HG02981 (cell line): ENCODE results near the gene IFI44L.

ENCODE experiments used
- ATAC-seq: cut with Tn5 transposase; IDR thresholded peaks from one replicate; pipeline ENCODE4 v1.9.1; 2021; ENCODE audit warnings: mild to moderate bottlenecking, moderate library complexity; ENCODE audit not compliant: unreplicated experiment

The IFI44L gene

DNA sequence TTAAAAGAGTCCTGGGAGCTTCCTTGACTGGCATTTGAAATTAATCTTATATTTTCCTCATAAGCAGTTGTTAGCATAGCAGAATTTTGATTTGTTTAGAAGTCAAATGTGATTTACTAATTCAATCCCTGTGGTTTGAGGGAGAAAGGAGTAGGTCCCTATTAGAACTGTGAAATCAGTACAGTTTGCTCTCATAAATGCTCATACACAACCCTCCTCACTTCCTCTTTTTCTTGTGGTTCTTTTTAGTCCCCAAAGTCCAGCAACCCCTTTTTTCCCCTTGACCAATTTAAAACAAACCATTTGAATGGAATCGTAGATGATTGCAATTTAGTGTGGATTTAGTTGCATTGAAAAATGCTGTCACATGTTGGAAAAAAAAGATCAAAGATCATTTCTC lies 20.2 kb downstream of the IFI44L start:
- no peak for ATAC-seq

DNA sequence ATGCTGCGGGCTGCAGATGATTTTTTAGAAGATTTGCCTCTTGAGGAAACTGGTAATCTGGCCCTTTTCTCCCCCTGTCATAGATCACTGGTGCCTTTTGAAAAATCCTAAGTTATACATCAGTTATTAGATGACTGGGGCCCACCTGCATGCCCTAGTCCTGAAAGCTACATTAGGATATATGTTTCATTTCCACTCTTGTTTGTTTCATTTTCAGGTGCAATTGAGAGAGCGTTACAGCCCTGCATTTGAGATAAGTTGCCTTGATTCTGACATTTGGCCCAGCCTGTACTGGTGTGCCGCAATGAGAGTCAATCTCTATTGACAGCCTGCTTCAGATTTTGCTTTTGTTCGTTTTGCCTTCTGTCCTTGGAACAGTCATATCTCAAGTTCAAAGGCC lies 21.3 kb downstream of the IFI44L start:
- no peak for ATAC-seq

DNA sequence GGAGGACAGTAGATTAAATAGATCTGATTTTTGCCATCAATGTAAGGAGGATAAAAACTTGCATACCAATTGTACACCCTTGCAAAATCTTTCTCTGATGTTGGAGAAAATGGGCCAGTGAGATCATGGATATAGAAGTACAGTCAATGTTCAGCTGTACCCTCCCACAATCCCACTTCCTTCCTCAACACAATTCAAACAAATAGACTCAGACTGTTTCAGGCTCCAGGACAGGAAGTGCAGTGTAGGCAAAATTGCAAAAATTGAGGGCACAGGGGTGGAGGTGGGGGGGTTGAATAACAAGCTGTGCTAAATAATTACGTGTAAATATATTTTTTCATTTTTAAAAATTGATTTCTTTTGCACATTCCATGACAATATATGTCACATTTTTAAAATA lies 25.5 kb downstream of the IFI44L start:
- no peak for ATAC-seq

DNA sequence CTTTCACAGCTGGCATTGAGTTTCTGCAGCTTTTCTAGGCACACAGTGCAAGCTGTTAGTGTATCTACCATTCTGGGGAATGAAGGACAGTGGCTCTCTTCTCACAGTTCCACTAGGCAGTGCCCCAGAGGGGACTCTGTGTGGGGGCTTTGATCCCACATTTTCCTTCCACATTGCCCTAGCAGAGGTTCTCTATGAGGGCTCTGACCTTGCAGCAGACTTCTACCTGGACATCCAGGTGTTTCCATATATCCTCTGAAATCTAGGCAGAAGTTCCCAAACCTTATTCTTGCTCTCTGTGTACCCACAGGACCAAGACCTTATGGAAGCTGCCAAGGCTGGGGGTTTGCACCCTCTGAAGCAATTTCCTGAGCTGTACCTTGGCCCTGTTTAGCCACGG lies 27.0 kb downstream of the IFI44L start:
- no peak for ATAC-seq

DNA sequence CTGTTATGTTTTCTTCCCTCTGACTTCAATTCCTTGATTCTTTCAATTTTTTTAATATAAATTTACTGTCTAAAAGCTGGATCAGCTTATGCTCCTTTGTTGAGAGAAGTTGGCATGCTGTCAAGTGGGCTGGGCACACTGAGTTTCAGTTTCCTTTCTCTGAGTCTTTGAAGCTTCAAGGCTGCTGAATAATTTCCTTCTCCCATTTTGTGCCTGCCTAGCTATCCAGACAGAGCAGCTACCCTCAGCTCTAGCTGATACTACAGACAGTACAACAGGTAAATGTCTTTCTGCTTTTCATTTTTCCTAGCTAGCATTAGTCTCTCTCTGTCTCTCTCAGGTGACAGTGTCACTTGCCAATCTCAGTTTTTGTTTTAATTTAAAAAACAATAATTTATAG lies 29.4 kb downstream of the IFI44L start, which contains the start of gene IFI44:
IFI44 (plus strand) TSS at position 204 of the 400 bp plus-strand sequence. CDS start 365 bp downstream, outside the sequence.
- ATAC-seq = peak; percentile 87

DNA sequence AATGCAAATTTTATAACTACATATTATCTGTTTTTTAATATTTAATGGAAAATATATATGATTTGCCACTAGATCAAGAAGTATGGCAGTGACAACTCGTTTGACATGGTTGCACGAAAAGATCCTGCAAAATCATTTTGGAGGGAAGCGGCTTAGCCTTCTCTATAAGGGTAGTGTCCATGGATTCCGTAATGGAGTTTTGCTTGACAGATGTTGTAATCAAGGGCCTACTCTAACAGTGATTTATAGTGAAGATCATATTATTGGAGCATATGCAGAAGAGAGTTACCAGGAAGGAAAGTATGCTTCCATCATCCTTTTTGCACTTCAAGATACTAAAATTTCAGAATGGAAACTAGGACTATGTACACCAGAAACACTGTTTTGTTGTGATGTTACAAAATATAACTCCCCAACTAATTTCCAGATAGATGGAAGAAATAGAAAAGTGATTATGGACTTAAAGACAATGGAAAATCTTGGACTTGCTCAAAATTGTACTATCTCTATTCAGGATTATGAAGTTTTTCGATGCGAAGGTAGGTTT lies 29.9 kb downstream of the IFI44L start:
- ATAC-seq = no peak

DNA sequence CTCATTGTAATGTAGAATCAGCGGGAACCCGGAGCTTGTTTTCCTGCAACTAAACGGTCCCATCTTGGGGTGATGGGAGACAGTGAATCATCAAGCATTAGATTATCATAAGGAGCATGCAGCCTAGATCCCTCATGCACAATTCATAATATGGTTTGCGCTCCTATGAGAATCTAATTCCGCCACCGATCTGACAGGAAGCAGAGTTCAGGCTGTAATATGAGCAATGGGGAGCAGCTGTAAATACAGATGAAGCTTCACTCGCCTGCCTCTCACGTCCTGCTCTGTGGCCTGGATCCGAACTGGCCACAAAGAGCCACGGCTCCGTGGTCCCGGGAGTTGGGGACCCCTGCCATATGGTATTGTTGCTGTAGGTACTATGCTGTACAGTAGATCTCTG lies 31.0 kb downstream of the IFI44L start:
- ATAC-seq = no peak

DNA sequence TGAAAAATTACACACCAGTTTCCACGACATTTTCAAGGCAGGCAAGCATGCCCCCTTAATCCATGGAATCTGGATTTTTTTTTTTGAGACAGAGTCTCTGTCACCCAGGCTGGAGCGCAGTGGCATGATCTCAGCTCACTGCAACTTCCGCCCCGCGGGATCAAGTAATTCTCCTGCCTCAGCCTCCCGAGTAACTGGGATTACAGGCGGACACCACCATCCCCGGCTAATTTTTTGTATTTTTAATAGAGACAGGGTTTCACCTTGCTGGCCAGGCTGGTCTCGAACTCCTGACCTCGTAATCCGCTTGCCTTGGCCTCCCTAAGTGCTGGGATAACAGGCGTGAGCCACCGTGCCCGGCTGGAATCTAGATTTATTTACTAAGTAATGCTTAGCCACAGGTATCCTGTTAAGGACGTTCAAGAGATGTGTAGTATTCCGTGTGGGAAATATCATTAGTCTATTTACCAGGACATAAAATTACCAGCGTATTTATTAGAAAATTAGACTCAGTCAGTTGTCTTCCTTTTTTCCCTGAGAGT lies 31.8 kb downstream of the IFI44L start:
- no peak for ATAC-seq

DNA sequence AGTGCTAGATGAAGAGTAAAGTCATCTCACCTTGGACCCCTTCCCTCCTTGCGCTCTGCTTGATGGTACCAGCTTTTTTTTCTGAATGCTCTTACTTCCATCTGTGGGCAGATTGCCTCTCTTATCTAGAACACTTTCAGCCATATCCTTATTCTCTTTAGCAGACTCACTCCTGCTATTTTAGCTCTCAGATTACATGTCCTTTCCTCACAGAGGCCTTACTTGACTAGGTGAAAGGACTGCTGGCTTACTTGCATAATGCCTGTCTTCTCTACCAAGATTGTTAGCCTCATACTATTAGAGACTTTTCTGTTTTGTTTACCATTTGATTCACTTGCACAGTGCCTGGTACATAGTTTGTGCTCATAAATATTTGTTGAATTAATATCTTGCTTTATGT lies 38.7 kb downstream of the IFI44L start:
- ATAC-seq = no peak

DNA sequence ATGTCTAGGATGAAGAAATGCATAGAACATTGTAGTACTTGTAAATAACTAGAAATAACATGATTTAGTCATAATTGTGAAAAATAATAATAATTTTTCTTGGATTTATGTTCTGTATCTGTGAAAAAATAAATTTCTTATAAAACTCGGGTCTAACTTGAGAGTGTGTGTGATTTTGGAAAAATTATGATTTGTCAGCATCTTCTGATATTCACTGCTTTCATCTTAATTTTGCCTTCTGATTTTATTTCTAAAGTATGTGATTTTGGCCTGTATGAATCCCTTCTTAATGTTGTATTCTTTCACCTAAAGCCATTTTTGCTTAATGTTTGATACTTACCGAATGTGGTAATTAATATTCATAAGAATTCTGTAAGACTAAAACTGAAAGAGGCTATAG lies 43.7 kb downstream of the IFI44L start:
- no peak for ATAC-seq

DNA sequence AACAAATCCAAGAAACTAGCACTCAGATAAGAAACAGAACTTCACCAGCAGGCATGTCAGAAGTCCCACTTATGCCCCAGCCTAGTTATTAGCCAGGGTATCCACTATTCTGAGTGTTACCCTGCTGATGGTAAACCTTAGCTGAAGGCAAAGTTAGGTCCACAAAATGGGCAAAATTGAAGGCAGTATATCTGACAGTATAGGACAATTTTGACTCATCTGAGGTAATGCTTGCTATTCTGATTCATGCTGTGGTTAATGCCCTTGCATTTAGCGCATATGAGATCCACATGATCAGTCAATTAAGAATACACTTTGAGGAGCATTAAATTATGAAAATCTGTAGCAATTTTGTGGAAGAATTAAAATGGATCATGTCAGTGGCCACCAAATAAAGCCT lies 44.5 kb downstream of the IFI44L start:
- ATAC-seq = peak; percentile 44

DNA sequence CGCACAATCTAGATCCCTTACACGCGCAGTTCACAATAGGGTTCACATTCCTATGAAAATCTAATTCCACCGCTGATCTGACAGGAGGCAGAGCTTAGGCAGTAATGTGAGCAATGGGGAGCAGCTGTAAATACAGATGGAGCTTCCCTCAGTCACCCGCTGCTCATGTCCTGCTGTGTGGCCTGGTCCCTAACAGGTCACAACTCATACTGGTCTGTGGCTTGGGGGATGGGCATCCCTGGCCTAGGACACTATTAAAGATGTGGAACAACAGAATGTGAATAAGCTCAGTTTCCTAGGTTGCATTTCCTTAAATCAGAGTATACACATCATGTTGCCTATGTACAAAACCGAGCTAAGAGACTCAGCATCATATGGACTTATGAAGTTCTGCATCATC lies 45.6 kb downstream of the IFI44L start:
- ATAC-seq = no peak

DNA sequence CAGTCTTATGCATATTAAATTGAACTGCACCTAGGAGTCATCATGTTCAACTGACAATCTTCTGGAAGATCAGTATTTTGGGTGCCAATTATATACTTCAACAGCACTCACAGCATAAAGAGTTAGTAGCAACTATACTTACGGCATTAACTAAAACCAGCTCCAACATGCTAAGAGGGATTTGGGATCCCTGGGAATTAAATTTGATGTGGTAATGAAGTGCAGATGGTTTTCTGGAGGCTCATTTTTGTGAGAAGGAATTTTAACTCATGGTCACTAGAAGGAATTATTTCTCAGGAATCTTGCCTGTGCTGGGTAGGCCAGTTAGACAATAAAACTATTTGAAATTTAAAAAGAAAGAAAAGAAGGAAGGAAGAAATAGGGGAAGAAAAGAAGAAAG lies 47.7 kb downstream of the IFI44L start:
- ATAC-seq = no peak

DNA sequence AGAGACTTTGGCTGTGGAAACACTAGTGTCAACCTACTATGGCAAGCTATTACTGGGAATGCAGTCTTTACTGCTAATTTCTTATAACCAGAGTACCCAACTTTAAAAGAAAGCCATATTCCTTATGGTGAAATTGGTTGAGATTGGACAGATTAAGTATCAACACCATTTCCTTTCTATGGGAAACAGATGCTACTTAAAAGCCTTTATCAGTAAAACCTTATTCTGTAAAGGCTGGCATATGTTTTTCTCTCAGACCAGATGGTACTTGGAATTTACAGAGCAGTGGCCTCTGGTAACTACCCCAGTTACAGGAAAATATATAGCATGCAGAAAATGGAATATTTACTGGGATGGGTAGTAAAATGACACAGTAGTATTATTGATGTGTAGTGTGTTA lies 48.2 kb downstream of the IFI44L start:
- ATAC-seq = no peak

DNA sequence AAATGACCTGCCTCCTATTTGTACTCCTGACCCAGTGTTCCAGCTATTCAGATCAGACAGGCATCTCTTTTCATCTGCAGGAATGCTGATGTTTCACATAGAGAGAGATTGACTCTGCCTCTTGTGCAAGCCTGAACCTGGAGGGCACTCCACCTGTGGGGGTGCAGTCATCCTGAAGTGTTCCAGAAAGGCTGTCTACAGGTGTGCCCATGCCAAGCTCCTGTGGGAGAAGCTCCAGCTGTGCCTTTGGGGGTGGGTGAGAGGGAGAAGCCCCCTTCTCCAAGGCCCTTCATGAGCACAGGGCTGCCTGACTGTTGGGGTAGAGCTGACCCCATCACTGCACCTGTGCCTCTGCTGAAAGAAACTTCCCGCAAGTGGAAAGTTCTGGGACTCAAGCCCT lies 52.2 kb downstream of the IFI44L start:
- ATAC-seq = no peak

DNA sequence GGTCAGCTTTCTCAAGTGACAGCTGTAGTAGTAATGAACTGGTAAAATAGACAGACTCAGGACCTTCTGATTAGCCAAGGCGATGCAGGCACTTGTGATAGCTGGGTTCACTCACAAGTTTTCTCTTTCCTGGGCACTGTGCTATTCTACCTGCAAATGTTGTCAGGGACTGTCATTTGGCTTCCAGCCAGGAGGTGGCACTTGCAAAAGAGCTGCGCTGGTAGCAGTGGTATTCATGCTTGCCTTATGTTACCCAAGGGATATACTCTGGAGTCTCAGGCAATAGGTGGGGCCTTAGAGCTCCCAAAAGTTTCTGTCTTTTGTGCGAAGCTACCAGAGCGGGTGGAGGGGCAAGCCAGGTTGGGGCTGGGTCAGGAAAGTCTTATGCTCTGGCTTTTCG lies 52.9 kb downstream of the IFI44L start:
- ATAC-seq = no peak

DNA sequence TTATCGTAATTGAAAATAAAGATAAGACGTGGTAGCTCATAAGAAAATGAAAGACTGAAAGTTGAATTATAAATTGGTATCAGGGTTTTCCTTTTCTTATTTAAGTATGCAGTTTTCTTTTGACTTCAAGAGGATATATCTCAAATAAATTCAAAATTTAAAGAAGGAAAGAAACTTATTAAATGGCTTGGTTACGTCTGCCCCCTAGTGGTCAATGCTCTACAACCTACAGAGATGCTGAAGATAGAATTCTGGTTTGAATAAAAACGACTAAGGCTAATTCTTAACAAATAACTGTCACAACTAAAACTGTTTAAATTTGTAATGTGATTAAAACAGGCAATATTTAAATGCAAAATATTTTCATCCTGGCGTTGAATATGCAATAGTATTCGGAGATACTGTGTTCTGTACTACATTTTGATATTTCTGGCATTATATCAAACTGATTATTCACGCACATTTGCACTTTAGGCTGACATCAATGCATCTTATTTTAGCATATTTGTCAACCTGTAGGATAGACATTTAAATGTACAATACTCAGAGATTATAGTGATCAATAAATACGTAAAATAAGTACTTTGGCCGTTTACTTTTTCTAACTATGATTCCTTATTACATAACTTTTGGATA lies 56.2 kb downstream of the IFI44L start:
- ATAC-seq = no peak

DNA sequence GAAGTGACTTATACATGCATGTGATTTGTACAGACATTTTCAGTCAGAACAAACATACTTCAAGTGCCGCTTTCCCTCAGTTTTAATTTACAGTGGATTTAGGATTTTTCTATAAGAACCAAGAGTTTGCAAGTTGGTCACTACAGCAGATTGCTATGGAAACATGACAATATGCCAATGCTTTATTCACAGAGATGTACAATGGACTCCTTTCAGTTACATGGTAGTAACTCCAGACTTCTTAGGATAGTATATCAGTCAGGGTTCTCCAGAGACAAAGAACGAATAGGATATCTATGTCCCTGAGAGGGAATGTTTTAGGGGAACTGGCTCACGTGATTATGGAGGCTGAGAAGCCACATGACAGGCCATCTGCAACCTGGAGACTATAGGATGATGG lies 56.7 kb downstream of the IFI44L start:
- ATAC-seq = no peak

DNA sequence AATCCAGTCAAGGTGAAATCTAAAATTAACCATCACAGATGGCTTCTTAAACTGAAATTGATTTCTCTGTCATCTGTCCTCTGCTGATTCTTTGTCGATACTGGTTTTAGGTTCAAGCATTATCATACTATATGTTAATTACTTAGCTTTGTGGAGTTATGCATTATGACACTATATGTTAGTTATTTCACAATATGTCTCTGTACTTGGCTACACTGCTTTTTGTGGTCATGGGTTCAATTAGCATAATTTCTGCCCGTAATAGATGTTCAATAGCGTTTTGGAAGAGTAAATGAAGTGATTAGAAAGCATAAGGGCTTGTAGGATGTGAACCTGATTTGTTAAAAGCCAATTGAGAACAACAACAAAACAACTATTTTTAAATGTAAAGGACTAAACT lies 57.5 kb downstream of the IFI44L start:
- no peak for ATAC-seq

DNA sequence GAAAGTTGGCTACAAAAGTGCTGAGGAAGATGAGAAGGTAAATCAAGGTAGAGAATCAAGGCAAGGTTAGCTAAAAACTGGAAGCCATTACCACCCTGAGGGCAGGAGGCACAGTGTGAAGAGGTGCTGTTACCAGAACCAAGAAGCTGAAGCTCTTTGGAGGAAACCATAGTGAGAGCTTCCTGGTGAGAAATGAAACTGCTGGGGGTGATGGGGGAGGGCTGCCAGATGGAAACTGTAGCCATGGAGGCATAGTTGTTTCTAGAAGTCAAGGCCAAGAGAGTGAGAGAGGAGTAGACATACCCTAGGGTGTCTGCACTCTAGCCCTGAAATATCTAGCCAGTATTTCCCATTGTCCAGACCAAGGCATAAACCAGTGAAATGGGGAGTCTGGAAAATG lies 58.1 kb downstream of the IFI44L start:
- ATAC-seq = peak; percentile 91

DNA sequence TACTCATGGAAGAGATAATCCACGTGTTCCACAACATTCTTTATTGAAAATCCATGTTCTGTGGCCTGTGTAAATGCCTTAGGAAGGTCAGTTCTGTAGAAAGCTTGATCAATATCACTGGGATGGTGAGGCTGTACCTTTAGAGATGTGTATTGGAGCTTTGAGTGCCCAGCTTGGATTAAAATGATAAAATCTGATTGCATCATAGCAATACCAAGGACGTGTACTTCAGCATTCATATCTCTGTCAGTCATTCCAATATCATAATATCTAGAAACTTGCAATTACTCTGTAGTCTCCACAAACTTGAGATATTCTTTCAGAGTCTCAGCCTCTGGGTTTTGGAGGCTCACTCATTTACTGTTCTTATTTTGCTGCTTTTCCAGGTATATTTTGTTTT lies 61.0 kb downstream of the IFI44L start:
- no peak for ATAC-seq

DNA sequence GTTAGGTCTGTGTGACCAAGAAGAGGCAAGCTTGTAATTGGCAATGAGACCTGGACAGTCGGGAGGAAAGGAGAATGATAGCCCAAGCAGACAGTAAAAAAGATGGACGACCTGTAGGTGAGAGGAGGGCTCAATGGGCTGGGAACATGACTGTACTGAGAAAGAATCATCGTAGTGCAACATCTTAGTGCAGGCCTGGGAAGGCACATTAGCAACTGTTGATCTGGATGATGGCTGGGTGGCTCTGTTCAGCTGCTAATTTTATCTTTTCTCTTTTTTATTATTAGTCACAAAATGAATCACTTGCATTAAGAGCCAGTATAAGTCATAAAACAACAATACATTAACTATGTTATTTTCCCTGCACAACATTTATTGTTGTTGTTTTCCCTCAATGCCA lies 62.2 kb downstream of the IFI44L start:
- no peak for ATAC-seq

DNA sequence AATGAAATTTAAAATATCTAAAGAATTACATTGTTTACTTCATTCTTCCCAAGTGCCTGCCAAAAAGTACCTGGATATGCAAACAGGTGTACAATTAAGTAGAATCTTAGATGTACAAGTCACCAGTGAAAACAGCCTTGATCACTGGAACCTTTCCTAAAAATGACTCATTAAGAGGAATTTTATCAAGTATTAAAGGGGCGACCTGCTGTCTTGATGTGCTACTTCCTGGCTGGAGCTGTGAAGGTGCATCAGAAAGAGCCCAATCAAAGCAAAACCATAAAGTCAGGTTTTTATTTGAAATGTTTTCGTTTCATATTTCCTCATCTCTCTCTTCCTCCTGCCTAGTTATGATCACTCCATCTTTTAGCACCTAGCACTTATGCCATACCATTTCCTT lies 62.8 kb downstream of the IFI44L start:
- ATAC-seq = no peak
